HepG2 (cell line): ENCODE data around the gene TDG. TPM values are rescaled to one million over a fixed set of nuclear protein-coding genes. Genes with fewer than 3 reads are reported as not detected.

Experiments
- ATF6 ChIP-seq: sonication (generic); formaldehyde crosslinking; conservative IDR thresholded peaks from 2 replicates; pipeline ENCODE4 v1.4.0; 2020; ENCODE audit warnings: missing genetic modification reagents
- ELF4 ChIP-seq: sonication (generic); formaldehyde crosslinking; IDR thresholded peaks from 2 replicates; pipeline ENCODE4 v1.5.0; 2020; ENCODE audit warnings: missing genetic modification reagents, mild to moderate bottlenecking, moderate library complexity, borderline replicate concordance
- GABPA ChIP-seq, 2 experiments: IDR thresholded peaks; 2 replicates each; pipeline ENCODE4 v1.6.1; 2011 to 2016; ENCODE audit warnings: low read depth in 2 of 2, low read length in 1 of 2, missing biosample characterization in 1 of 2, missing genetic modification characterization in 1 of 2
- KAT2B ChIP-seq: fragments of 150-350 bp; IDR thresholded peaks from 2 replicates; pipeline ENCODE4 v1.6.1; 2014; ENCODE audit warnings: low read depth, low read length, borderline replicate concordance
- KLF9 ChIP-seq: IDR thresholded peaks from 2 replicates; pipeline ENCODE4 v1.6.1; 2016; ENCODE audit warnings: low read depth
- NCOR1 ChIP-seq: fragments of 200-600 bp; sonication (generic); IDR thresholded peaks from 2 replicates; pipeline ENCODE4 v1.7.0; 2017; ENCODE audit warnings: antibody characterized with exemption, low read length, borderline replicate concordance
- RBAK ChIP-seq: sonication (generic); formaldehyde crosslinking; IDR thresholded peaks from 2 replicates; pipeline ENCODE4 v1.5.1; 2020; ENCODE audit warnings: mild to moderate bottlenecking, missing genetic modification reagents
- RFX5 ChIP-seq: IDR thresholded peaks from 2 replicates; pipeline ENCODE4 v1.6.1; 2011; ENCODE audit warnings: low read depth, low read length, improper control_type of control experiment
- SMAD9 ChIP-seq: sonication (generic); formaldehyde crosslinking; IDR thresholded peaks from 2 replicates; pipeline ENCODE4 v1.5.1; 2020; ENCODE audit warnings: mild to moderate bottlenecking, missing genetic modification reagents
- SNRNP70 ChIP-seq: fragments of 200-400 bp; formaldehyde crosslinking; IDR thresholded peaks from 2 replicates; pipeline ENCODE4 v1.6.1; 2017; ENCODE audit warnings: mild to moderate bottlenecking, low read depth, low read length, moderate library complexity
- SOX5 ChIP-seq: IDR thresholded peaks from 2 replicates; pipeline ENCODE4 v1.6.1; 2016; ENCODE audit warnings: borderline replicate concordance
- TEAD2 ChIP-seq: sonication (generic); formaldehyde crosslinking; IDR thresholded peaks from 2 replicates; pipeline ENCODE4 v1.9.0; 2021; ENCODE audit warnings: missing genetic modification reagents
- ZNF282 ChIP-seq: fragments of 450-650 bp; IDR thresholded peaks from 2 replicates; pipeline ENCODE4 v1.6.1; 2018; ENCODE audit not compliant: partially characterized antibody
- ZNF724P ChIP-seq: sonication (generic); formaldehyde crosslinking; IDR thresholded peaks from 2 replicates; pipeline ENCODE4 v1.8.0; 2022; ENCODE audit warnings: missing genetic modification reagents, borderline replicate concordance
- ZNF740 ChIP-seq: sonication (generic); formaldehyde crosslinking; IDR thresholded peaks from 2 replicates; pipeline ENCODE4 v1.4.0; 2020; ENCODE audit warnings: missing genetic modification reagents
- ZSCAN30 ChIP-seq: sonication (generic); formaldehyde crosslinking; IDR thresholded peaks from 2 replicates; pipeline ENCODE4 v1.5.0; 2020; ENCODE audit warnings: mild to moderate bottlenecking, missing genetic modification reagents
- polyA plus RNA-seq, 8 experiments: library from polyadenylated mRNA; depleted of rRNA in 3 of 8; stranded (reverse) in 7 of 8; unstranded in 1 of 8; fragments of >200 nt; fragmentation: Illumina TruSeq in 4 of 8; extraction: Trizol in 4 of 8; gene quantifications; 2 replicates each; pipeline versions ENCODE4 v1.2.1 to v1.2.3, GENCODE V29; 2011 to 2016; ENCODE audit warnings: low read depth in 4 of 8, missing spikeins in 1 of 8, mixed read lengths in 1 of 8; ENCODE audit not compliant: insufficient read depth in 1 of 8
- total RNA-seq, 5 experiments: library from RNA; depleted of rRNA; stranded (reverse); fragments of >200 nt; fragmentation: Illumina TruSeq; extraction: Trizol; gene quantifications; 2 replicates each; pipeline ENCODE4 v1.2.3, GENCODE V29; 2016; ENCODE audit warnings: low read depth in 1 of 5
- TF ChIP-seq, protein P1 (sequence below), 2 experiments: fragments of 450-650 bp in 1 of 2; sonication (generic) in 1 of 2; formaldehyde crosslinking in 1 of 2; IDR thresholded peaks; 2 replicates each; pipeline versions ENCODE4 v1.6.1 to v1.8.0; 2016 to 2022; ENCODE audit warnings: antibody characterized with exemption in 1 of 2, mild to moderate bottlenecking in 1 of 2, missing genetic modification reagents in 1 of 2

TDG gene
- total and polyA plus RNA-seq, 2 of the 13 experiments (the other 11 are each of a cell fraction or from before 2014, with no cell fraction given): 14.2 to 19.5 TPM

- TF ChIP-seq, protein P1, sequence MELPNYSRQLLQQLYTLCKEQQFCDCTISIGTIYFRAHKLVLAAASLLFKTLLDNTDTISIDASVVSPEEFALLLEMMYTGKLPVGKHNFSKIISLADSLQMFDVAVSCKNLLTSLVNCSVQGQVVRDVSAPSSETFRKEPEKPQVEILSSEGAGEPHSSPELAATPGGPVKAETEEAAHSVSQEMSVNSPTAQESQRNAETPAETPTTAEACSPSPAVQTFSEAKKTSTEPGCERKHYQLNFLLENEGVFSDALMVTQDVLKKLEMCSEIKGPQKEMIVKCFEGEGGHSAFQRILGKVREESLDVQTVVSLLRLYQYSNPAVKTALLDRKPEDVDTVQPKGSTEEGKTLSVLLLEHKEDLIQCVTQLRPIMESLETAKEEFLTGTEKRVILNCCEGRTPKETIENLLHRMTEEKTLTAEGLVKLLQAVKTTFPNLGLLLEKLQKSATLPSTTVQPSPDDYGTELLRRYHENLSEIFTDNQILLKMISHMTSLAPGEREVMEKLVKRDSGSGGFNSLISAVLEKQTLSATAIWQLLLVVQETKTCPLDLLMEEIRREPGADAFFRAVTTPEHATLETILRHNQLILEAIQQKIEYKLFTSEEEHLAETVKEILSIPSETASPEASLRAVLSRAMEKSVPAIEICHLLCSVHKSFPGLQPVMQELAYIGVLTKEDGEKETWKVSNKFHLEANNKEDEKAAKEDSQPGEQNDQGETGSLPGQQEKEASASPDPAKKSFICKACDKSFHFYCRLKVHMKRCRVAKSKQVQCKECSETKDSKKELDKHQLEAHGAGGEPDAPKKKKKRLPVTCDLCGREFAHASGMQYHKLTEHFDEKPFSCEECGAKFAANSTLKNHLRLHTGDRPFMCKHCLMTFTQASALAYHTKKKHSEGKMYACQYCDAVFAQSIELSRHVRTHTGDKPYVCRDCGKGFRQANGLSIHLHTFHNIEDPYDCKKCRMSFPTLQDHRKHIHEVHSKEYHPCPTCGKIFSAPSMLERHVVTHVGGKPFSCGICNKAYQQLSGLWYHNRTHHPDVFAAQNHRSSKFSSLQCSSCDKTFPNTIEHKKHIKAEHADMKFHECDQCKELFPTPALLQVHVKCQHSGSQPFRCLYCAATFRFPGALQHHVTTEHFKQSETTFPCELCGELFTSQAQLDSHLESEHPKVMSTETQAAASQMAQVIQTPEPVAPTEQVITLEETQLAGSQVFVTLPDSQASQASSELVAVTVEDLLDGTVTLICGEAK (IDR thresholded peaks at IDR 0.05): 0 out of 2 replicates have a peak, but pooled peaks have one; percentile 45
- TF ChIP-seq, protein P1 (CRISPR knock-in tag; IDR thresholded peaks at IDR 0.05): peak; percentile 75; the same call in 1 of the 2 replicates
- TF ChIP-seq ZNF724P (CRISPR knock-in tag) (peak; percentile 84; the same call in 1 of the 2 replicates), ZNF282 (no peak), ZNF740 (CRISPR knock-in tag) (peak; percentile 97), GABPA (IDR thresholded peaks at IDR 0.05; ENCODE audit: low read depth, low read length) (peak; percentile 72), GABPA (CRISPR knock-in tag; IDR thresholded peaks at IDR 0.05; ENCODE audit: low read depth) (peak; percentile 95), TEAD2 (CRISPR knock-in tag) (no peak), RBAK (CRISPR knock-in tag) (no peak), NCOR1 (0 out of 2 replicates have a peak, but pooled peaks have one; percentile 24), SMAD9 (no peak), SNRNP70 (no peak), ATF6 (no peak), RFX5 (peak; percentile 84), KAT2B (no peak), ZSCAN30 (CRISPR knock-in tag) (no peak), SOX5 (peak; percentile 59; the same call in 1 of the 2 replicates), ELF4 (CRISPR knock-in tag) (0 out of 2 replicates have a peak, but pooled peaks have one; percentile 20), KLF9 (CRISPR knock-in tag) (peak; percentile 66; the same call in 1 of the 2 replicates)
Observed at GRCh38 chr12:103930034-103930786, 35.5 kb upstream of the TDG start, which contains the start of gene HSP90B1 (continued).
